ENCODE results near the gene SSH3.
"Not testable (repeated sequence)": the region's sequence is repeated elsewhere in the genome, so short reads cannot be mapped to it uniquely, and the experiment has no call there.

The SSH3 gene

GRCh38 chr11:67312187-67313021 lies 9.1 kb downstream of the SSH3 start:
- DNase-seq (ENCODE audit: low spot score) = peak; percentile 55

DNA sequence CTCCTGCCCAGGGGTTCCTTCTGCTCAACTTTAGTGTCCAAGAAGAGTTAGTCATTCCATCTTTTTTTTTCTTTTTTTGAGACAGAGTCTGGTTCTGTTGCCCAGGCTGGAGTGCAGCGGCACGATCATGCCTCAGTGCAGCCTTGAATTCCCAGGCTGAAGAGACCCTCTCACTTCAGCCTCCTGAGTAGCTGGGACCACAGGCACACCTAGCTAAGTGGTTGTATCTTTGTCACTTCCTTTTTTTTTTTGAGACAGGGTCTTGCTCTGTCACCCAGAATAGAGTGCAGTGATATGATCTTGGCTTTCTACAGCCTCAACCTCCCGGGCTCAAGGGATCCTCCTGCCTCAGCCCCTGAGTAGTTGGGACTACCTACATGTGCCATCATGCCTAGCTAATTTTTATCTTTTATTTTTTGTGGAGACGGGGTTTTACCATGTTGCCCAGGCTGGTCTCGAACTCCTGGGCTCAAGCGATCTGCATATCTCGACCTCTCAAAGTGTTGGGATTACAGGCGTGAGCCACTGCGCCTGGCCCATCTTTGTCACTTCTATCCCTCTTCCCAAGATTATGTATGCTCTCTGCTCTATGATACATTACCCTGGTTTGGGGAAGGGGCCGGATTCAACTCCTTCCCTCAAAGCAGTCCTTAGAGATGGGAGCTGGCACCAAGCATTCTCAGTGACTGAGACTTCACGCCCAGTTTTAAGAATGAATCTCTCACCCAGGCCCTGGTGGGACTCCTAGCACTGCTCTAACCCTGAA lies 10.0 kb downstream of the SSH3 start:
- no peak for DNase-seq (ENCODE audit: low spot score)

DNA sequence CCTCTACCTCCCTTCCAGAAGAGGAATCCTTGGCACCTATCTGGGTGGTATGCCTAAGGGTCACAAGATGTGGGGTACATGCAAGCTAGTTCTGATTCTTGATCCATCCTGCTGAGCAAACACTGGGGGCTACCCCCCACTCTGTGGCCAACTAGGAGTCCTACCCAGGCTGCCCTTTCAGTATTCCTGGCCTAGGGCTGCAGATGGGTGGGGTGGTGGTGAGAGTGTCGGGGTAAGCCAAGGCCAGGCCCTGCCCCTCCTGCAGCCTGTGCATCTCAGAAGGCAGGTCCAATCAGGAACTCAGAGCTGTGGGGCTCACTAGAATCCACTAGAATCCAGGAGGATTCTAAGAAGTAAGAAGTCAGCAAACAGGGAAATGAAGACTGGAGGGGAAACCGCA lies 10.9 kb downstream of the SSH3 start:
- DNase-seq (ENCODE audit: low spot score) = no peak

DNA sequence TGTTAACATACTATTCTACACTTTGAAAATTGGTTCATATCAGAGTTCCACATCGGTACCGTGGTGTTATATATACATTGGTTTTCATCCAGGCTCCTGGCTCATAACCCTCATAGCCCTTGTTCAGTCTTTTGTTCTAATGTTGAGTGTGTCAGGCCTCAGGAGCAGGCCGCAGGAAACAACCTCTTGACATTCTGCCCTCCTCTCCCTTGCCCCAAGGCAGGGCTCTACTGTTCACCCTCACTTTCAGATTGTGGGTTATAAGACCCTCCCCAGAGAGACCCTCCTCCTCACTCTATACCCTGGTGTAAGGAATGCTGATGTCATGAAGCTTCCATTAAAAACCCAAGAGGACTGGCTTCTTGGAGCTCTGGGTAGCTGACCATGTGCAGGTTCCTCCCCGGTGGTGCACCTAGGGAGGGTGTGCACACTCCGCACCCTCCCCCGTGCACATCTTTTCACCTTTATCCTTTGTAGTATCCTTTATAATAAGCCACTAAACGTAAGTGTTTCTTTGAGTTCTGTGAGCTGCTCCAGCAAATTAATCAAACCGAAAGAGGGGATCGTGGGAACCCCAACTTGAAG lies 12.1 kb downstream of the SSH3 start:
- no peak for DNase-seq (ENCODE audit: low spot score)

GRCh38 chr11:67316882-67317204 lies 13.5 kb downstream of the SSH3 start:
- no peak for DNase-seq (ENCODE audit: low spot score)

DNA sequence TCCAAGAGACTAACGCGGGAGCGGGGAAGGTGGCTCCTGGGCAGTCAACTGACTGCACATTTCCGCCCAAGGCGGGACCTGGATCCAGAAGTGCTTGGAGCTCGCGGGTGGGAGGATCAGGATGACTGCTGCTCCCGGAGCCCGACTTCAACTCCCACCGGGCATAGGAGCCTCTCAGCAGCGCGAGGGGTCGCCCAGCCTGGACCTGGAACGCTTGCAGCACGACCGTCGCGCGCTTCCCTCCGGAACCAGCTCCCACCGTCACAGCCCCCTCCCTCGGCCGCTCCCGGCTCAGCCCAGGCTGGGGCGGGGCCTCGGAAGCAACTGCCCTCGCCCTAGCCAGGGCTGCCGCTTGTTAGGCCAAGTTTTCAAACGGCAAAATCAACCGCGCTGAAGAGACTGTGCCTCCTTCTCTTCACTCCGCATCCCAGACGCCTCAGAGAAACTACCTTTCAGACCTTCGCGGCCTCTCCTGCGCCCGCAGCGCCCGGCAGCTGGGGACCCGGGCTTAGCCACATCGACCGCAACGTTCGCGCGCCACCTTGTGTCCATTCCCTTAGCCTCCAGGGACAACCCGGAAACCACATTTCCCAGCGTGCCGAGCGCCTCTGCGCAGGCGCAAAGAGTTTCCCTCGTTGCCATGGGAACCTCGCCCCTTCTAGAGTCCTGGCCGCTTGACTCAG lies 14.0 kb downstream of the SSH3 start:
- peak; percentile 99 for DNase-seq (ENCODE audit: low spot score)

- DNase-seq (ENCODE audit: low spot score) = no peak
Observed at GRCh38 chr11:67317888-67318555, 14.7 kb downstream of the SSH3 start.

GRCh38 chr11:67318876-67319275 lies 15.5 kb downstream of the SSH3 start:
- DNase-seq (ENCODE audit: low spot score) = not testable (repeated sequence)

- no peak for DNase-seq (ENCODE audit: low spot score)
Observed at GRCh38 chr11:67320011-67320410, 16.7 kb downstream of the SSH3 start.

- no peak for DNase-seq (ENCODE audit: low spot score)
Observed at GRCh38 chr11:67320691-67321090, 17.4 kb downstream of the SSH3 start.

GRCh38 chr11:67321313-67321871 lies 18.1 kb downstream of the SSH3 start:
- no peak for DNase-seq (ENCODE audit: low spot score)

DNA sequence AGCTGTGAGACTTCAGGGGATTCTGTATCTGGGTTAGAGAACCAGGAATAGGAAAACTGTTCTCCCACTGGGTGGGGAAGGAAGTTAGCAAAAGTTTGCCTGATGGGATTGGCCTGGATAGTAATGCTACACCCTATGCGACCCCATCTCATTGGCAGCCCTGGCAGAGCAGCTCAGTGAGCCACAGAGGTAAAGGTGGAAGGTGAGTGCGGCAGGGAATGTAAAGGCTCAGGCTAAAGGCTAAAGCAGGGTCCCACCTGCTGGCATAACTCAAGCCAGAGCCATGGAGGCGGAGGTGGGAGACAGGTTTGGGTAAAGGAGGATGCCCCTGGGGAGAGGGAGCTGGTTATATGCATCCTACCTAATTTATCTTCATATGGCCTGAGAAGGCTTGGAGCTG lies 18.7 kb downstream of the SSH3 start:
- DNase-seq (ENCODE audit: low spot score) = no peak

DNA sequence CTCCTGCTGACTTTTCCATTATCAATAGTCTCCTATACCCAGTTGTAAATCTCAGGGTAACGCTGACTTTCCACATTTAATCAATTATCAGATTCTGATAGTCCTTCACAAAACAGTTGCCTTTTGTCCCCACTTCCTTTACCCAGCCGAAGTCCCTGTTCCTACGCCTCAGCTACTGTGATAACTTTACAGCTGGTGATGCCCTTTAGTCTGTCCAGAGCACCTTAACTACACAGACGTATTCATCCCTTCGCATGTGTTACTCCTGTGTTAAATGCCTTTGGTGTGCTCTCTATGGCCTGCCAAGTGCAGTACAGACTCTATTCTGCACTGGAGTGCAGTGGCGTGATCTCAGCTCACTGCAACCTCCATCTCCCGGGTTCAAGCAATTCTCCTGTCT lies 20.2 kb downstream of the SSH3 start:
- no peak for DNase-seq (ENCODE audit: low spot score)

- DNase-seq (ENCODE audit: low spot score) = no peak
Observed at GRCh38 chr11:67332081-67332691, 28.9 kb downstream of the SSH3 start.

- no peak for DNase-seq (ENCODE audit: low spot score)
Observed at GRCh38 chr11:67337257-67337656, 33.9 kb downstream of the SSH3 start.

DNA sequence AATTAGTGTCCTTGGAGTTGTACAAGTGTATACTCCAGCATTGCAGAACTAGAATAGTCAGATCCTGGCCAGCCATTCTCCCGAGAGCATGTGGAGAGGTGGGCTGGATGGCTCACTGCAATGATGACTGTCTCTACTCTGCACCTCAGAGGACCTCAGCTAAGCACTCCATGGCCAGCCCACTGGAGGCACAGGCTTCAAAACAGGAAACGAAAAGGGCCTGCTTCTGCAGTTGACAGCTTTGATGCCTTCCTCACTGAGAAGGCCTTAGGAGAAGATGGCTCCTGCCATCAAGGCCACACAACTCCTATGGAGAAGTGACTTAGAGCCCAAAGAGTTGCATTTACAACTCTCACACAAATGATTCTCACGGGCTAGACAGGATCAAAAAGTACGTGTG lies 40.9 kb downstream of the SSH3 start:
- DNase-seq (ENCODE audit: low spot score) = peak; percentile 24

- no peak for DNase-seq (ENCODE audit: low spot score)
Observed at GRCh38 chr11:67345247-67345919, 42.1 kb downstream of the SSH3 start.

GRCh38 chr11:67345920-67346819 lies 42.8 kb downstream of the SSH3 start:
- peak; percentile 62 for DNase-seq (ENCODE audit: low spot score)

- no peak for DNase-seq (ENCODE audit: low spot score)
Observed at GRCh38 chr11:67347964-67348749, 44.8 kb downstream of the SSH3 start.

All from CD4-positive, alpha-beta T cell treated with Interleukin-2 at 100 ng/mL for 4 hours (primary cell).